ENCODE measurements around the gene DZANK1. TPM values are rescaled to one million over a fixed set of nuclear protein-coding genes. Genes with fewer than 3 reads are reported as not detected.

Gene DZANK1
- total and polyA plus RNA-seq, 2 of the 8 experiments (the other 6 are each of a cell fraction or from before 2014, with no cell fraction given), result 8.0 to 9.9 TPM

- H2BK5ac ChIP-seq (ENCODE audit: low read depth, low read length), result no peak overlapping the region
- no peaks in the 10 kb centered on the region for H3K27me3 ChIP-seq (replicated peaks in 1 of 4; ENCODE audit: control insufficient read depth in 3 of 4, extremely low read depth in 1 of 4, insufficient read depth in 3 of 4, low read length in 3 of 4)
- no peak overlapping the region for H3K4me2 ChIP-seq (ENCODE audit: insufficient read depth in 1 of 2, low read depth in 2 of 2, low read length in 2 of 2)
- CTCF ChIA-PET (ENCODE audit: partially characterized antibody), result interaction anchor here (0.7 to 3.2 kb wide), 12 partner anchors 12 to 179 kb away, joined by 3 to 15 read pairs (median 4); partner anchors contain the start of gene SEC23B
- H3K4me1 ChIP-seq (replicated peaks in 1 of 4; ENCODE audit: control insufficient read depth in 3 of 4, insufficient read depth in 4 of 4, low read length in 3 of 4), result peaks cover 0 to 10% (median 2%) of the 10 kb centered on the region in 4 experiments; a peak in 5 of 7 replicates
- H4K5ac ChIP-seq (ENCODE audit: insufficient read length, low read depth, low read length), result no peak overlapping the region
- H3K23me2 ChIP-seq (ENCODE audit: low read depth, low read length), result no peaks in the 10 kb centered on the region; the same call in 1 of the 2 replicates
- no peak for TF ChIP-seq ZNF274 (IDR thresholded peaks at IDR 0.05; ENCODE audit: borderline replicate concordance, extremely low read depth, low read length)
- no peak for TF ChIP-seq TAF7 (optimal IDR thresholded peaks at IDR 0.05; ENCODE audit: borderline replicate concordance, low read depth, low read length)
- TF ChIP-seq SIRT6 (IDR thresholded peaks at IDR 0.05; ENCODE audit: low read length), result no peak
- no peak for TF ChIP-seq GABPA (IDR thresholded peaks at IDR 0.05; ENCODE audit: borderline replicate concordance, insufficient read depth, low read length)
- no peak for TF ChIP-seq NANOG (IDR thresholded peaks at IDR 0.05; ENCODE audit: insufficient read depth, low read depth, low read length, poor library complexity, severe bottlenecking)
- no peak for TF ChIP-seq TEAD4 (IDR thresholded peaks at IDR 0.05; ENCODE audit: low read depth, low read length)
- no peak for TF ChIP-seq SIX5 (IDR thresholded peaks at IDR 0.05; ENCODE audit: low read depth, low read length)
- DNase-seq (ENCODE audit: low read depth in 1 of 2, low spot score in 2 of 2) (no peak), FAIRE-seq (no peak)
- no peak overlapping the region for H3K14ac ChIP-seq (ENCODE audit: insufficient read length)
- no peak overlapping the region for H3K4me3 ChIP-seq (ENCODE audit: extremely low read depth in 1 of 4, insufficient read depth in 2 of 4, low read depth in 3 of 4, low read length in 4 of 4)
- H3K36me3 ChIP-seq (ENCODE audit: control insufficient read depth in 2 of 4, insufficient read depth in 4 of 4, low read length in 3 of 4), result no peaks in the 10 kb centered on the region
- POLR2A ChIA-PET (ENCODE audit: partially characterized antibody), result no interaction called here
- H2BK20ac ChIP-seq (ENCODE audit: low read length), result no peak overlapping the region
- no peak overlapping the region for H2AK5ac ChIP-seq (ENCODE audit: low read depth, low read length)
- no peak overlapping the region for H4K8ac ChIP-seq (ENCODE audit: extremely low read depth, insufficient read depth, low read length)
- no peak overlapping the region for H4K91ac ChIP-seq (replicated peaks; ENCODE audit: insufficient read length, low read length)
- H3K79me1 ChIP-seq (ENCODE audit: low read depth, low read length), result no peaks in the 10 kb centered on the region
- no peaks in the 10 kb centered on the region for H3K9me3 ChIP-seq (ENCODE audit: insufficient read depth in 2 of 2, low read depth in 1 of 2, low read length in 1 of 2)
- H3K79me2 ChIP-seq (ENCODE audit: control insufficient read depth in 1 of 2, insufficient read depth in 2 of 2, low read length in 2 of 2), result no peaks in the 10 kb centered on the region
- H3K23ac ChIP-seq (ENCODE audit: insufficient read length), result no peak overlapping the region
- no peak overlapping the region for H3K18ac ChIP-seq (ENCODE audit: extremely low read depth, low read length)
- 83% methylated on average over 5 of the region's 5 CpGs; no CpG with 5 or more reads in 1 of the 2 experiments for WGBS, 2 experiments (ENCODE audit: extremely low coverage in 1 of 2, insufficient coverage in 1 of 2, insufficient read length in 1 of 2, insufficient replicate concordance in 2 of 2, low coverage in 1 of 2, low lambda C conversion rate in 2 of 2, missing lambda C conversion rate in 1 of 2)
- H4K20me1 ChIP-seq (replicated peaks in 1 of 2; ENCODE audit: control insufficient read depth in 1 of 2, insufficient read depth in 2 of 2, low read length in 2 of 2), result no peaks in the 10 kb centered on the region
- no peak overlapping the region for H3K9ac ChIP-seq (replicated peaks in 1 of 4; ENCODE audit: extremely low read depth in 1 of 4, low read depth in 3 of 4, low read length in 3 of 4)
- H2BK15ac ChIP-seq (ENCODE audit: low read length), result no peak overlapping the region
- H2AFZ ChIP-seq (ENCODE audit: low read length), result no peak overlapping the region
- no peak overlapping the region for H2BK12ac ChIP-seq (ENCODE audit: low read depth, low read length)
- H3K56ac ChIP-seq (replicated peaks; ENCODE audit: insufficient read length, low read depth, low read length), result no peak overlapping the region
- H3K27ac ChIP-seq (ENCODE audit: low read depth, low read length), result no peak overlapping the region
- no peak overlapping the region for H3K4ac ChIP-seq (replicated peaks; ENCODE audit: insufficient read length, low read depth, low read length)
- H2BK120ac ChIP-seq (replicated peaks; ENCODE audit: low read depth, low read length), result no peak overlapping the region
Measured at GRCh38 chr20:18414140-18414539, 52.7 kb downstream of the DZANK1 start.
